HEK293T (cell line): ENCODE data around the gene VOPP1.
"Not testable (repeated sequence)": the region's sequence is repeated elsewhere in the genome, so short reads cannot be mapped to it uniquely, and the experiment has no call there.

Source experiments
- CTCF ChIA-PET: fragments of 350-600 bp; formaldehyde crosslinking; extraction: SDS; loops from one replicate; lab custom pipeline; 2021; ENCODE audit warnings: antibody characterized with exemption, inconsistent platforms; lab: Yijun Ruan, JAX
- POLR2A ChIA-PET: fragments of 350-600 bp; formaldehyde crosslinking; extraction: SDS; loops from one replicate; lab custom pipeline; 2020; ENCODE audit warnings: antibody characterized with exemption, inconsistent platforms; lab: Yijun Ruan, JAX
- DNase-seq: peaks from one replicate; pipeline ENCODE4 v3.0.0; 2012; ENCODE audit warnings: mixed read lengths; ENCODE audit errors: extremely low spot score
- ARNT ChIP-seq: fragments of 450-650 bp; IDR thresholded peaks from 2 replicates; pipeline ENCODE4 v1.6.1; 2017; ENCODE audit warnings: mild to moderate bottlenecking
- BHLHE40 ChIP-seq: fragments of 450-650 bp; IDR thresholded peaks from 2 replicates; pipeline ENCODE4 v1.6.1; 2016; ENCODE audit warnings: mild to moderate bottlenecking, moderate library complexity, borderline replicate concordance
- CTBP1 ChIP-seq: fragments of 450-650 bp; IDR thresholded peaks from 2 replicates; pipeline ENCODE4 v1.6.1; 2016; ENCODE audit warnings: borderline replicate concordance
- ELF4 ChIP-seq: fragments of 450-650 bp; IDR thresholded peaks from 2 replicates; pipeline ENCODE4 v1.6.1; 2017; ENCODE audit warnings: antibody characterized with exemption
- FOXA1 ChIP-seq: fragments of 450-650 bp; IDR thresholded peaks from 2 replicates; pipeline ENCODE4 v1.6.1; 2016; ENCODE audit warnings: mild to moderate bottlenecking
- FOXK2 ChIP-seq: fragments of 450-650 bp; IDR thresholded peaks from 2 replicates; pipeline ENCODE4 v1.6.1; 2016; ENCODE audit warnings: mild to moderate bottlenecking
- FOXM1 ChIP-seq: fragments of 450-650 bp; IDR thresholded peaks from 2 replicates; pipeline ENCODE4 v1.6.1; 2017; ENCODE audit warnings: mild to moderate bottlenecking, borderline replicate concordance
- HDGF ChIP-seq: fragments of 450-650 bp; IDR thresholded peaks from 2 replicates; pipeline ENCODE4 v1.6.1; 2017; ENCODE audit warnings: antibody characterized with exemption, borderline replicate concordance
- L3MBTL2 ChIP-seq: fragments of 450-650 bp; conservative IDR thresholded peaks from 2 replicates; pipeline ENCODE4 v1.6.1; 2016; ENCODE audit warnings: mild to moderate bottlenecking
- LEF1 ChIP-seq: fragments of 450-650 bp; IDR thresholded peaks from 2 replicates; pipeline ENCODE4 v1.6.1; 2017; ENCODE audit warnings: mild to moderate bottlenecking, borderline replicate concordance
- NFRKB ChIP-seq: fragments of 450-650 bp; IDR thresholded peaks from 2 replicates; pipeline ENCODE4 v1.6.1; 2016; ENCODE audit warnings: mild to moderate bottlenecking, moderate library complexity
- PKNOX1 ChIP-seq: fragments of 450-650 bp; IDR thresholded peaks from 2 replicates; pipeline ENCODE4 v1.6.1; 2016
- SP1 ChIP-seq: fragments of 450-650 bp; IDR thresholded peaks from 2 replicates; pipeline ENCODE4 v1.6.1; 2017
- SUZ12 ChIP-seq: fragments of 450-650 bp; IDR thresholded peaks from 2 replicates; pipeline ENCODE4 v1.6.1; 2016; ENCODE audit warnings: mild to moderate bottlenecking
- TARDBP ChIP-seq: fragments of 450-650 bp; IDR thresholded peaks from 2 replicates; pipeline ENCODE4 v1.6.1; 2016
- ZNF384 ChIP-seq: fragments of 450-650 bp; IDR thresholded peaks from 2 replicates; pipeline ENCODE4 v1.6.1; 2016

VOPP1 gene

GRCh38 chr7:55514546-55515265 lies 57.6 kb downstream of the VOPP1 start:
- TF ChIP-seq FOXA1: no peak
- POLR2A ChIA-PET: no interaction called here
- DNase-seq: no peak
- CTCF ChIA-PET: no interaction called here

GRCh38 chr7:55513868-55514267 lies 58.4 kb downstream of the VOPP1 start:
- CTCF ChIA-PET: no interaction called here

GRCh38 chr7:55512635-55513191 lies 59.6 kb downstream of the VOPP1 start:
- no peak for DNase-seq
- ChIA-PET CTCF (no interaction called here), POLR2A (no interaction called here)
- TF ChIP-seq ZNF384 (no peak), LEF1 (no peak), SUZ12 (no peak), TARDBP (no peak), BHLHE40 (no peak), L3MBTL2 (no peak), FOXK2 (no peak), HDGF (no peak), FOXM1 (no peak)

More at GRCh38 chr7:55513868-55514267, 58.4 kb downstream of the VOPP1 start:
- TF ChIP-seq ZNF384 (no peak), FOXA1 (no peak), ELF4 (no peak), SUZ12 (no peak), LEF1 (no peak), ARNT (no peak), PKNOX1 (no peak), NFRKB (no peak), FOXM1 (no peak), BHLHE40 (no peak), CTBP1 (no peak), FOXK2 (no peak), HDGF (no peak), SP1 (no peak), TARDBP (no peak), L3MBTL2 (no peak)
- POLR2A ChIA-PET: no interaction called here
- DNase-seq: no peak

- no peak for DNase-seq
- TF ChIP-seq ELF4: no peak
- no peak for TF ChIP-seq FOXA1
- TF ChIP-seq ARNT: no peak
- TF ChIP-seq TARDBP: no peak
- TF ChIP-seq SUZ12: no peak
- no peak for TF ChIP-seq FOXK2
- no peak for TF ChIP-seq L3MBTL2
- no peak for TF ChIP-seq ZNF384
- no peak for TF ChIP-seq SP1
- TF ChIP-seq PKNOX1: no peak
- no peak for TF ChIP-seq FOXM1
- no peak for TF ChIP-seq HDGF
- no peak for TF ChIP-seq BHLHE40
- no peak for TF ChIP-seq LEF1
- no peak for TF ChIP-seq CTBP1
- TF ChIP-seq NFRKB: no peak
- CTCF ChIA-PET: no interaction called here
Measured at GRCh38 chr7:55510621-55511020, 61.7 kb downstream of the VOPP1 start.

GRCh38 chr7:55510206-55510605 lies 62.1 kb downstream of the VOPP1 start:
- POLR2A ChIA-PET, DNase-seq, CTCF ChIA-PET: not testable (repeated sequence)

More at GRCh38 chr7:55510621-55511020, 61.7 kb downstream of the VOPP1 start:
- POLR2A ChIA-PET: no interaction called here

- CTCF ChIA-PET: no interaction called here
- DNase-seq: no peak
- POLR2A ChIA-PET: no interaction called here
- TF ChIP-seq NFRKB: no peak
- no peak for TF ChIP-seq L3MBTL2
- no peak for TF ChIP-seq TARDBP
- TF ChIP-seq SP1: no peak
- TF ChIP-seq FOXK2: no peak
- no peak for TF ChIP-seq PKNOX1
- TF ChIP-seq BHLHE40: no peak
- TF ChIP-seq CTBP1: no peak
- no peak for TF ChIP-seq ELF4
- no peak for TF ChIP-seq FOXA1
- no peak for TF ChIP-seq ZNF384
- no peak for TF ChIP-seq ARNT
- TF ChIP-seq HDGF: no peak
- TF ChIP-seq LEF1: no peak
- TF ChIP-seq SUZ12: no peak
- no peak for TF ChIP-seq FOXM1
Measured at GRCh38 chr7:55509322-55509721, 63.0 kb downstream of the VOPP1 start.
